Neural crest cell (in vitro differentiated cells): Measurements from ENCODE around the gene CWC22. TPM values are rescaled to one million over a fixed set of nuclear protein-coding genes. Genes with fewer than 3 reads are reported as not detected.

ENCODE experiments used
- DNase-seq: peaks from one replicate; pipeline ENCODE4 v3.0.0; 2021; ENCODE audit warnings: low read depth, mixed read lengths, low spot score
- H3K27ac Mint-ChIP-seq: one replicate; pipeline ENCODE4 v1.8.0; 2021; ENCODE audit warnings: mild to moderate bottlenecking, mixed read lengths; ENCODE audit not compliant: unreplicated experiment
- H3K27me3 Mint-ChIP-seq: 2 replicates; pipeline ENCODE4 v1.8.0; 2021; ENCODE audit warnings: low read depth, mild to moderate bottlenecking, mixed read lengths
- H3K36me3 Mint-ChIP-seq: 2 replicates; pipeline ENCODE4 v1.8.0; 2021; ENCODE audit warnings: low read depth, mild to moderate bottlenecking, mixed read lengths
- H3K4me1 Mint-ChIP-seq: 2 replicates; pipeline ENCODE4 v1.8.0; 2021; ENCODE audit warnings: mixed read lengths
- H3K4me3 Mint-ChIP-seq: one replicate; pipeline ENCODE4 v1.8.0; 2021; ENCODE audit warnings: mild to moderate bottlenecking, mixed read lengths
- H3K9me3 Mint-ChIP-seq: 2 replicates; pipeline ENCODE4 v1.8.0; 2021; ENCODE audit warnings: mixed read lengths
- total RNA-seq: library from RNA; stranded (reverse); gene quantifications from 2 replicates; pipeline ENCODE4 v1.2.1, GENCODE V29; 2021
- TF ChIP-seq, protein P1 (sequence below): fragments of 200-600 bp; sonication (generic); conservative IDR thresholded peaks from 2 replicates; pipeline ENCODE4 v1.5.0; 2021; ENCODE audit warnings: antibody characterized with exemption, mild to moderate bottlenecking

The CWC22 gene
- total RNA-seq, 1 donor from 2014 or later = 25.8 TPM

DNA sequence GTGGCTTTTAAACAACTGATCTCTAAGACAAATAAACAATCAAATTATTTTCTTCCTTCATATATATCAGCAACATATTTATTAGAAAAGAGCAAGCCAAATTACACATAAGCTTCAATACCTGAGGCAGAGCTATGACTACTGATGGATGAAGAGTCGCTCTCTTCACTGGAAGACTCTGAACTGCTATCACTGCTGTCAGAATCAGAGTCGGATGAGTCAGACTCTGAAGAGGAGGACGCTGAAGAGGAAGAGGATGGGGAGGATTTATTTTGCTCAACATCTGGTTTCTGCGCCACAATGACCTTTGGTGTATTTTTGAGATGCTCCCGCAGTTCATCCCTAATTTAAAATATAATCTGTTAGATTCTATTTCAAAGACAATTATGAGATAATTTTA lies 56.7 kb downstream of the CWC22 start:
- TF ChIP-seq, protein P1, sequence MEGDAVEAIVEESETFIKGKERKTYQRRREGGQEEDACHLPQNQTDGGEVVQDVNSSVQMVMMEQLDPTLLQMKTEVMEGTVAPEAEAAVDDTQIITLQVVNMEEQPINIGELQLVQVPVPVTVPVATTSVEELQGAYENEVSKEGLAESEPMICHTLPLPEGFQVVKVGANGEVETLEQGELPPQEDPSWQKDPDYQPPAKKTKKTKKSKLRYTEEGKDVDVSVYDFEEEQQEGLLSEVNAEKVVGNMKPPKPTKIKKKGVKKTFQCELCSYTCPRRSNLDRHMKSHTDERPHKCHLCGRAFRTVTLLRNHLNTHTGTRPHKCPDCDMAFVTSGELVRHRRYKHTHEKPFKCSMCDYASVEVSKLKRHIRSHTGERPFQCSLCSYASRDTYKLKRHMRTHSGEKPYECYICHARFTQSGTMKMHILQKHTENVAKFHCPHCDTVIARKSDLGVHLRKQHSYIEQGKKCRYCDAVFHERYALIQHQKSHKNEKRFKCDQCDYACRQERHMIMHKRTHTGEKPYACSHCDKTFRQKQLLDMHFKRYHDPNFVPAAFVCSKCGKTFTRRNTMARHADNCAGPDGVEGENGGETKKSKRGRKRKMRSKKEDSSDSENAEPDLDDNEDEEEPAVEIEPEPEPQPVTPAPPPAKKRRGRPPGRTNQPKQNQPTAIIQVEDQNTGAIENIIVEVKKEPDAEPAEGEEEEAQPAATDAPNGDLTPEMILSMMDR = no peak
- DNase-seq = no peak
- Mint-ChIP-seq H3K36me3 (peaks cover 18% of the 10 kb centered on the region), H3K9me3 (no peaks in the 10 kb centered on the region), H3K4me3 (no peak overlapping the region), H3K27ac (no peak overlapping the region), H3K4me1 (no peaks in the 10 kb centered on the region), H3K27me3 (no peaks in the 10 kb centered on the region)

DNA sequence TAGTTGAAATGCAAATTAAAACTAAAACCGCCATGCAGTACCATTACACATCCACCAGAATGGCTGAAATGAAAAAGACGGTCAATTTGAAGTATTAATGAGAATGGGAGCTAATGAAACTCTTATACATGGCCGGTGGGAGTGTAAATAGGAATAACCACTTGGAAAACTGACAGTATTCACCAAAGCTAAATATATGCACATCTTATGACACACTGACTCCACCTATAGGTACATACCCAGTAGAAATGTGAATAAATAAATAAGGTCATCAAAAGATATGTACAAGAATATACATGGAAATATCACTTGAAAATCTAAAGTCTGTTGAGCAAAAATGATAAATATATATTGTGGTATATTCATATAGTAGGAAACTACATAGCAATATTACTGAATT lies 57.7 kb downstream of the CWC22 start:
- TF ChIP-seq, protein P1 = no peak
- peaks cover 22% of the 10 kb centered on the region for H3K36me3 Mint-ChIP-seq
- no peak for DNase-seq
- H3K27ac Mint-ChIP-seq = no peak overlapping the region
- H3K27me3 Mint-ChIP-seq = no peaks in the 10 kb centered on the region
- no peaks in the 10 kb centered on the region for H3K4me1 Mint-ChIP-seq
- no peak overlapping the region for H3K4me3 Mint-ChIP-seq
- H3K9me3 Mint-ChIP-seq = no peaks in the 10 kb centered on the region

DNA sequence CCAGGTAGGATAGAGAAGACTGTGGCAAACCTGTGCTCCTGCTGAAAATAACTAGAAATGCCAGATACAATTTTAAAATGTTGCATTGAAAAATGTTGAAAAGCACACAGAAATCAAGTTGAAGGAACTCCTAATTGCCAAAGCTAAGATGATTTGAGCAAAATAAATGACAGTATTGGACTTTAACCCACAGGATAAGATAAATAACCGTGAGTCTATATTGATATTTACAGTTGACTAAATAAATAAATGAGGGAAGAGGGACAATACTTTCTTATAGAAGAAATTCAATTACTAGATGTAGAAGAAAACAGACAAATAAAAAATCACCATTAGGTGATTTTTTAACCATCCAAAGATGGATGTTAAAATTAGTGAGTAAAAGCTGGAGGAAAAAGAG lies 59.0 kb downstream of the CWC22 start:
- no peaks in the 10 kb centered on the region for H3K4me1 Mint-ChIP-seq
- no peak for DNase-seq
- H3K9me3 Mint-ChIP-seq = no peaks in the 10 kb centered on the region
- no peak overlapping the region for H3K27ac Mint-ChIP-seq
- no peaks in the 10 kb centered on the region for H3K27me3 Mint-ChIP-seq
- H3K4me3 Mint-ChIP-seq = no peak overlapping the region
- peaks cover 18% of the 10 kb centered on the region for H3K36me3 Mint-ChIP-seq
- TF ChIP-seq, protein P1 = no peak

DNA sequence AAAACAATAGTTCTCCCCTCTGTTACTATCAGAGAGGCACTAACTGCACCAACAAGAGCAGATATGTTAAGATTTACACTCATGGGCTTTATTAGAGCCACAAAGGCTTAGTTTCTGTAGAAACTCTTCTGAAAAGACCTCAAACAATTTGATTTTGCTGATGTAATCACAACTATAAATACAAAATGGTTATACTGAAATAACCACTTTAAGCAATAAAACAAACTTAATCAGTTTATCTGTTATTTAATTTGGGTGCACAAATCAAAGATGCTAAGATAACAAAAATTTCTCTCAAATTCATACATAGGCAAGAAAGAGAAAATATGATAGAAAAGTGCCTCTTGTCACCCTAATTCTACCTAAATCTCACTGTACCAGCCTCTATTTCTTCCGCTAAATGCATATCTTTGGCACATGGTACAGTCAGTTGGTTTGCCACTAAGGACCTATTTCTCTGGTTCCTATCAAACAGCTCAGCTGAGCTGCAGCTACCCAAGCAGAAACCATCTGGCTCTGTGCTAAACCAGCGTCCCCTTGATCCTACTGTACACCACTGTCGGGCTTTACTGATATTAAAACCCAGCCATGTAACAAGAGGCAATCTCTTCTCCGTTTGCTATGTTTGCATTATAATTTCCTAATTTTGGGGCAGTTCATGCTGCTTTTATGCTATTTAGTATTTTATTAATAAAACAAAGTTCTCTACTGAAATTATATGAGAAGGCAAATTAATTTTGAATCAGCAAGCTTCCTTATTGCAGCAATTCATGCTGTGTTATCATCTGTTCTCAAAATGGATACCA lies 60.1 kb downstream of the CWC22 start:
- no peaks in the 10 kb centered on the region for H3K4me1 Mint-ChIP-seq
- no peak for DNase-seq
- H3K4me3 Mint-ChIP-seq = no peak overlapping the region
- peaks cover 18% of the 10 kb centered on the region for H3K36me3 Mint-ChIP-seq
- H3K27ac Mint-ChIP-seq = no peak overlapping the region
- no peaks in the 10 kb centered on the region for H3K27me3 Mint-ChIP-seq
- H3K9me3 Mint-ChIP-seq = no peaks in the 10 kb centered on the region
- TF ChIP-seq, protein P1 = no peak

DNA sequence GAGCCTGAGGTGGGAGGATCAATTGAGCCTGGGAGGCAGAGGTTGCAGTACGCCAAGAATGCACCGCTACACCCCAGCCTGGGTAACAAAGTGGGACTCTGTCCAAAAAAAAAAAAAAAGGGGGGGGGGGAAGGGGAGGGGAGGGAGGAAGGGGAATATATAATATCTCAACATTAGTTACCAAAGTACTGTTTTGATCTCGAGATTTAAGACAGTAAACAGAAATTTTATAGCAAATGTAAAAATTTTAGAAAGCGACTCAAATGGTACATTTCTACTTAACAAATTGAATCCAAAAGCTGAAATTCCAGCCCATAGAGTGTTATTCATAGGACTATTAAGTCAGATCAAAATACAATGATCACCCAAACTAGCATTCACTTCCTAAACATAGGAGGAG lies 60.8 kb downstream of the CWC22 start:
- TF ChIP-seq, protein P1 = no peak
- H3K9me3 Mint-ChIP-seq = no peaks in the 10 kb centered on the region
- no peak overlapping the region for H3K27ac Mint-ChIP-seq
- H3K36me3 Mint-ChIP-seq = peaks cover 13% of the 10 kb centered on the region
- no peak for DNase-seq
- H3K4me1 Mint-ChIP-seq = no peaks in the 10 kb centered on the region
- H3K4me3 Mint-ChIP-seq = no peak overlapping the region
- no peaks in the 10 kb centered on the region for H3K27me3 Mint-ChIP-seq
